Tibial artery (tissue), 4 donors: Measurements from ENCODE around the gene P2RX2.

ENCODE experiments used
- DNase-seq, 2 donors: peaks; one replicate each; pipeline ENCODE4 v3.0.0-alpha.2; 2019
- H3K27ac ChIP-seq, 2 donors: fragments of 200-600 bp; sonication (generic) in 1 of 2; 1 replicate in 1 of 2; 2 replicates in 1 of 2; pipeline ENCODE4 v1.5.1; 2018 to 2019; ENCODE audit warnings: mild to moderate bottlenecking in 1 of 2
- H3K27me3 ChIP-seq, 2 donors: fragments of 200-600 bp; sonication (generic) in 1 of 2; one replicate each; pipeline versions ENCODE4 v1.5.1 to v1.6.0; 2016 to 2019
- H3K36me3 ChIP-seq, 3 donors: fragments of 200-600 bp; sonication (generic) in 2 of 3; one replicate each; pipeline ENCODE4 v1.5.1; 2016 to 2019; ENCODE audit warnings: mild to moderate bottlenecking in 2 of 3
- H3K4me1 ChIP-seq, 4 donors: fragments of 200-600 bp; sonication (generic) in 2 of 4; 1 replicate in 3 of 4; 2 replicates in 1 of 4; pipeline ENCODE4 v1.5.1; 2016 to 2019
- H3K4me3 ChIP-seq, 2 donors: fragments of 200-600 bp; sonication (generic) in 1 of 2; 1 replicate in 1 of 2; 2 replicates in 1 of 2; pipeline ENCODE4 v1.5.1; 2018 to 2019; ENCODE audit warnings: mild to moderate bottlenecking in 2 of 2
- H3K9me3 ChIP-seq, 3 donors: fragments of 200-600 bp; sonication (generic) in 1 of 3; one replicate each; pipeline ENCODE4 v1.5.1; 2016 to 2019
- intact Hi-C: fragments of 100-400 bp; cut with DNase I; formaldehyde crosslinking; loops from one replicate; pipeline ENCODE4 v1.15.0; 2023; ENCODE audit warnings: low total_unique reads
- TF ChIP-seq, protein P1 (sequence below), 2 experiments: fragments of 200-600 bp in 1 of 2; fragments of 450-650 bp in 1 of 2; IDR thresholded peaks; one replicate each; pipeline ENCODE4 v1.5.1; 2017 to 2019; ENCODE audit warnings: antibody characterized with exemption in 2 of 2, mild to moderate bottlenecking in 1 of 2, moderate library complexity in 1 of 2

Gene P2RX2

DNA sequence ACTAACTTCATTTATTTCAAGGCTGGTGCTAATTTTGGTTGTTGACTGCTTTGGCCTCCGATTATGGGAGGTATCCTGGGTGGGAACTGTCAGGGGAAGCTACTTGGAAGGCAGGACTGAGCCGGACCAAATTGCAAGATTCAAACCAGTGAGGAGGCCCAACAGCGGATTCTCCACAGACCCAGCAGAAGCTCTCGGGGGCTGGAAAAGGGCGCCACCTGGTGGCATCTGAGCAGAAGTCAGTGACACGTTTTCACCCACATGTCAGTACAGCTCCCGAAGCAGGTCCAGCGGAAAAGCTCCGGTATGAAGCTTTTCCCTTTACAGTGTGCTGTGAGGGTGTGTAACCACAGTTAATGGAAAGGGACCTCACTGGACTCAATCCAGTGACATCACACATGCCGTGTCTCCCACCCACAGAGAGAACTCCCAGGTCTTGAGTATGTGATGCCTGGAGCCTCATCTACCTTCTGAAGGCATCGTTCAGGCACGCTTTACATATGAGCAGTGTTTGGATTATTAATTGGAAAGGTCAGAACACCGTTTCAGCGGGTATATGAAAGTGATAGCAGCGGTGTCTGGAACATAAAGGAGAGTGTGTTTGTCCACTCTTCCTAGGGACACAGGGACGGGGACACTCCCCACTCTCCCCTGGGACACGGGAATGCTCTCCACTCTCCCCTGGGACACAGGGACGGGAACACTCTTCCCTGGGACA, 3.6 kb upstream of the P2RX2 start:
- TF ChIP-seq, protein P1, sequence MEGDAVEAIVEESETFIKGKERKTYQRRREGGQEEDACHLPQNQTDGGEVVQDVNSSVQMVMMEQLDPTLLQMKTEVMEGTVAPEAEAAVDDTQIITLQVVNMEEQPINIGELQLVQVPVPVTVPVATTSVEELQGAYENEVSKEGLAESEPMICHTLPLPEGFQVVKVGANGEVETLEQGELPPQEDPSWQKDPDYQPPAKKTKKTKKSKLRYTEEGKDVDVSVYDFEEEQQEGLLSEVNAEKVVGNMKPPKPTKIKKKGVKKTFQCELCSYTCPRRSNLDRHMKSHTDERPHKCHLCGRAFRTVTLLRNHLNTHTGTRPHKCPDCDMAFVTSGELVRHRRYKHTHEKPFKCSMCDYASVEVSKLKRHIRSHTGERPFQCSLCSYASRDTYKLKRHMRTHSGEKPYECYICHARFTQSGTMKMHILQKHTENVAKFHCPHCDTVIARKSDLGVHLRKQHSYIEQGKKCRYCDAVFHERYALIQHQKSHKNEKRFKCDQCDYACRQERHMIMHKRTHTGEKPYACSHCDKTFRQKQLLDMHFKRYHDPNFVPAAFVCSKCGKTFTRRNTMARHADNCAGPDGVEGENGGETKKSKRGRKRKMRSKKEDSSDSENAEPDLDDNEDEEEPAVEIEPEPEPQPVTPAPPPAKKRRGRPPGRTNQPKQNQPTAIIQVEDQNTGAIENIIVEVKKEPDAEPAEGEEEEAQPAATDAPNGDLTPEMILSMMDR (IDR thresholded peaks at IDR 0.05) = peak; percentile 83 to 90
- intact Hi-C loops = loop anchor here (1.0 to 5.0 kb wide), 2 partner anchors 203 to 461 kb away; no protein-coding TSS in a partner anchor
- Histone ChIP-seq H3K4me1 (peaks cover 0 to 23% (median 9%) of the 10 kb centered on the region in 4 donors), H3K36me3 (peaks cover 0 to 9% (median 0%) of the 10 kb centered on the region in 3 donors), H3K9me3 (peaks cover 0 to 32% (median 19%) of the 10 kb centered on the region in 3 donors), H3K27me3 (peaks cover 14 to 67% of the 10 kb centered on the region in 2 donors), H3K27ac (no peak overlapping the region), H3K4me3 (no peak overlapping the region)
- DNase-seq = peak; percentile 72 to 87

DNA sequence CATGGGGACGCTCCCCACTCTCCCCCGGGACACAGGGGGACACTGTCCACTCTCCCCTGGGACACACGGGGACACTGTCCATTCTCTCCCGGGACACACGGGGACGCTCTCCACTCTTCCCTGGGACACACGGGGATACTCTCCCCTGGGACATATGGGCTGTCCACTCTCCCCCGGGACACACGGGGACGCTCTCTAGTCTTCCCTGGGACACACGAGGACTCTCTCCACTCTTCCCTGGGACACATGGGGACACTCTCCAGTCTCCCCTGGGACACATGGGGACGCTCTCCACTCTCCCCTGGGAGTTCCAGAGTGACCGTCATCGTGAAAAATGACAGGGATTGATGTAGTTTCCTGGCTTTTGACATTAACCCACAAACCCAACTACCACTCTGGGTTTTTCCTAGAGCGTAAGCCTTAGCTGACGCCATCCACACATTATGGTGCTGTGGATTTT, 3.0 kb upstream of the P2RX2 start:
- intact Hi-C loops = loop anchor here (1.0 kb wide), 1 partner anchor 461 kb away; no protein-coding TSS in a partner anchor
- TF ChIP-seq, protein P1 (IDR thresholded peaks at IDR 0.05) = no peak
- H3K36me3 ChIP-seq = peaks cover 0 to 9% (median 0%) of the 10 kb centered on the region in 3 donors

DNA sequence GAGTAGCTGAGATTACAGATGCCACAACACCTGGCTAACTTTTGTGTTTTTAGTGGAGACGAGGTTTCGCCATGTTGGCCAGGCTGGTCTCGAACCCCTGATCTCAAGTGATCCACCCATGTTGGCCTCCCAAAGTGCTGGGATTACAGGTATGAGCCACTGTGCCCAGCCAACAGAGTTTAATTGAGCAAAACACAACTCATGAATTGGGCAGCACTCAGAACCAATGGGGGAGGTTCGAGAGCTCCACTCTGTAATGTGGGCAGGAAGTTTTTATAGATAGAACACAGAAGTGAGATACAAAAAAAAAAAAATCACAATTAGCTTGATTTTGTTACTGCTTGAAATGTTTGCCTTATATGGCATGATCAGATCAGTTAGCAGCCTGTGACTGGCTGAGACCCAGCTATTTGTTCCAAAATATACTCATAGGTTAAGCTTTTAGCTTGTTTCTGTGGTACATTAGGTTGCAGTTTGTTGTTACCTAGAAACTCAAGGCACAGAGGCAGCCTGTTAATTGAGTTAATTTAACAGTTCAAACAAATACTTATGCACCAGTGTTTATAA, 1.4 kb upstream of the P2RX2 start:
- TF ChIP-seq, protein P1 (IDR thresholded peaks at IDR 0.05) = no peak
- H3K4me1 ChIP-seq = peaks cover 0 to 20% (median 5%) of the 10 kb centered on the region in 4 donors
- H3K36me3 ChIP-seq = peaks cover 0 to 9% (median 0%) of the 10 kb centered on the region in 3 donors
- H3K9me3 ChIP-seq = peaks cover 0 to 19% (median 14%) of the 10 kb centered on the region in 3 donors
- intact Hi-C loops = no loop called here
- H3K27ac ChIP-seq = no peak overlapping the region
- peaks cover 14 to 66% of the 10 kb centered on the region in 2 donors for H3K27me3 ChIP-seq
- DNase-seq = no peak
- no peak overlapping the region for H3K4me3 ChIP-seq

More for the DNA sequence above, 3.0 kb upstream of the P2RX2 start:
- peaks cover 14 to 67% of the 10 kb centered on the region in 2 donors for H3K27me3 ChIP-seq
- DNase-seq = no peak
- peaks cover 0 to 19% (median 4%) of the 10 kb centered on the region in 4 donors for H3K4me1 ChIP-seq
- no peak overlapping the region for H3K27ac ChIP-seq
- peaks cover 0 to 32% (median 19%) of the 10 kb centered on the region in 3 donors for H3K9me3 ChIP-seq
- no peak overlapping the region for H3K4me3 ChIP-seq

DNA sequence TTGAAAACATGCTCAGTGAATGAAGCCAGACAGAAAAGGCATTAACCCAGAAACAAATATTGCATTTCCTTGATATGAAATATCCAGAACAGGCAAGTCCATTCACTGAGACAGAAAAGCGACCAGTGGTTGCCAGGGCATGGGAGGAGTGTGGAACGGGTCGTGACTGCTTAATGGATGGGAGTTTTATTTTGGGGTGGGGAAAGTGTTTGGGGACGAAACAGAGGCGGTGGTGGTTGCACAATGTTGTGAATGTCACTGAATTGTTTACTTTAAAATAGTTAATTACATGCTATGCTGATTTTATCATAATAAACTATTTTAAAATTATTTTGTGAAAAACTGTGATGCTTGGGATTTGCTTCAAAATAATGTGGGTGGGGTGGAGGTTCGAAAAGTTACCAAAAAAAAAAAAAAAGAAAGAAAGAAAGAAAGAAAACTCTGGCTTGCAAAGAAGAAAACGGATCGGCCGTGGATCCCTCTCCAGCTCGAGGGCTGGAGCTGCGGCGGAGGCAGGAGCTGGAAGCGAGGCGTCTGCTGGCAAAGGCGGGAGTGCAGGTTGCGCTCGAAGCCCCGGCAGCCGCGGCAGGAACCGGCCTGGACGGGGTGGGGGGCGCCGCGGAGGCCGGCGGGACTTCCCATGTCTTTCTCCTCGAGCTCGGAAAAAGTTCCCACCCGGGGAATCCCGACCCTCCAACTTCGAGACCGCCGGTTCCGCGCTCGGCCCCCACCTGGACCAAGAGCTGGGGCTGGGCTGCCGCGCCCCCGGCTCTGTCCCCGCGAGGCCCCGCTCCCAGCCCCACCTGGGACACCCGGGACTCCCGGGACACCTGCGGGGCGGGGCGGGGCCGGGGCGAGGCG, 524 bp upstream of the P2RX2 start:
- peaks cover 14 to 63% of the 10 kb centered on the region in 2 donors for H3K27me3 ChIP-seq
- no peak for DNase-seq
- TF ChIP-seq, protein P1 (IDR thresholded peaks at IDR 0.05) = no peak
- intact Hi-C loops = no loop called here
- peaks cover 0 to 28% (median 12%) of the 10 kb centered on the region in 4 donors for H3K4me1 ChIP-seq
- H3K27ac ChIP-seq = no peak overlapping the region
- H3K4me3 ChIP-seq = no peak overlapping the region
- H3K9me3 ChIP-seq = peaks cover 0 to 19% (median 14%) of the 10 kb centered on the region in 3 donors
- peaks cover 0 to 9% (median 0%) of the 10 kb centered on the region in 3 donors for H3K36me3 ChIP-seq

DNA sequence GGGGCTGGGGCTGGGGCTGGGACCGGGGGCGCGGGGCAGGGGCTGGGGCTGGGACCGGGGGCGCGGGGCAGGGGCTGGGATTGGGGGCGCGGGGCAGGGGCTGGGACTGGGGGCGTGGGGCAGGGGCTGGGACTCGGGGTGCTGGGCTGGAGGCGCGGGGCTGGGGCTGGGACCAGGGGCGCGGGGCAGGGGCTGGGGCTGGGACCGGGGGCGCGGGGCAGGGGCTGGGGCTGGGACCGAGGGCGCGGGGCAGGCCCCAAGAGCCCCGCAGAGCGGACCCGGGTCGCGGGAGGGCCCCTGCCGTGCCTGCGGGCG, 452 bp downstream of the P2RX2 start:
- TF ChIP-seq, protein P1 (IDR thresholded peaks at IDR 0.05) = no peak
- Histone ChIP-seq H3K9me3 (peaks cover 0 to 19% (median 14%) of the 10 kb centered on the region in 3 donors), H3K4me1 (peaks cover 0 to 31% (median 12%) of the 10 kb centered on the region in 4 donors), H3K4me3 (no peak overlapping the region), H3K36me3 (peaks cover 0 to 11% (median 4%) of the 10 kb centered on the region in 3 donors), H3K27ac (no peak overlapping the region), H3K27me3 (peaks cover 14 to 63% of the 10 kb centered on the region in 2 donors)
- DNase-seq = no peak
- intact Hi-C loops = no loop called here
